ENCODE measurements around the gene CLDN14. TPM values are rescaled to one million over a fixed set of nuclear protein-coding genes. Genes with fewer than 3 reads are reported as not detected.

Gene CLDN14
- total RNA-seq, 2 donors from 2014 or later = not detected

- no peaks in the 10 kb centered on the region for H3K4me1 ChIP-seq (replicated peaks)
- DNase-seq (ENCODE audit: low spot score) = no peak
- intact Hi-C loops (cut with DNase I) = loop anchor here (10.0 kb wide), 2 partner anchors 61 to 501 kb away; partner anchors contain the start of gene CLDN14
- H3K9me3 ChIP-seq = no peaks in the 10 kb centered on the region
- no peaks in the 10 kb centered on the region for H3K36me3 ChIP-seq
- H3K4me3 ChIP-seq = no peak overlapping the region
- H3K27me3 ChIP-seq (replicated peaks; ENCODE audit: insufficient read depth) = no peaks in the 10 kb centered on the region
- 93% methylated on average over 12 of the region's 12 CpGs for WGBS
- TF ChIP-seq, protein P1, sequence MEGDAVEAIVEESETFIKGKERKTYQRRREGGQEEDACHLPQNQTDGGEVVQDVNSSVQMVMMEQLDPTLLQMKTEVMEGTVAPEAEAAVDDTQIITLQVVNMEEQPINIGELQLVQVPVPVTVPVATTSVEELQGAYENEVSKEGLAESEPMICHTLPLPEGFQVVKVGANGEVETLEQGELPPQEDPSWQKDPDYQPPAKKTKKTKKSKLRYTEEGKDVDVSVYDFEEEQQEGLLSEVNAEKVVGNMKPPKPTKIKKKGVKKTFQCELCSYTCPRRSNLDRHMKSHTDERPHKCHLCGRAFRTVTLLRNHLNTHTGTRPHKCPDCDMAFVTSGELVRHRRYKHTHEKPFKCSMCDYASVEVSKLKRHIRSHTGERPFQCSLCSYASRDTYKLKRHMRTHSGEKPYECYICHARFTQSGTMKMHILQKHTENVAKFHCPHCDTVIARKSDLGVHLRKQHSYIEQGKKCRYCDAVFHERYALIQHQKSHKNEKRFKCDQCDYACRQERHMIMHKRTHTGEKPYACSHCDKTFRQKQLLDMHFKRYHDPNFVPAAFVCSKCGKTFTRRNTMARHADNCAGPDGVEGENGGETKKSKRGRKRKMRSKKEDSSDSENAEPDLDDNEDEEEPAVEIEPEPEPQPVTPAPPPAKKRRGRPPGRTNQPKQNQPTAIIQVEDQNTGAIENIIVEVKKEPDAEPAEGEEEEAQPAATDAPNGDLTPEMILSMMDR (IDR thresholded peaks at IDR 0.05) = no peak
- TF ChIP-seq POLR2AphosphoS5 (IDR thresholded peaks at IDR 0.05) = no peak
- no peak for TF ChIP-seq POLR2A (IDR thresholded peaks at IDR 0.05)
- no peak overlapping the region for H3K27ac ChIP-seq
Observed at GRCh38 chr21:36423771-36424433, 56.0 kb downstream of the CLDN14 start.

DNA sequence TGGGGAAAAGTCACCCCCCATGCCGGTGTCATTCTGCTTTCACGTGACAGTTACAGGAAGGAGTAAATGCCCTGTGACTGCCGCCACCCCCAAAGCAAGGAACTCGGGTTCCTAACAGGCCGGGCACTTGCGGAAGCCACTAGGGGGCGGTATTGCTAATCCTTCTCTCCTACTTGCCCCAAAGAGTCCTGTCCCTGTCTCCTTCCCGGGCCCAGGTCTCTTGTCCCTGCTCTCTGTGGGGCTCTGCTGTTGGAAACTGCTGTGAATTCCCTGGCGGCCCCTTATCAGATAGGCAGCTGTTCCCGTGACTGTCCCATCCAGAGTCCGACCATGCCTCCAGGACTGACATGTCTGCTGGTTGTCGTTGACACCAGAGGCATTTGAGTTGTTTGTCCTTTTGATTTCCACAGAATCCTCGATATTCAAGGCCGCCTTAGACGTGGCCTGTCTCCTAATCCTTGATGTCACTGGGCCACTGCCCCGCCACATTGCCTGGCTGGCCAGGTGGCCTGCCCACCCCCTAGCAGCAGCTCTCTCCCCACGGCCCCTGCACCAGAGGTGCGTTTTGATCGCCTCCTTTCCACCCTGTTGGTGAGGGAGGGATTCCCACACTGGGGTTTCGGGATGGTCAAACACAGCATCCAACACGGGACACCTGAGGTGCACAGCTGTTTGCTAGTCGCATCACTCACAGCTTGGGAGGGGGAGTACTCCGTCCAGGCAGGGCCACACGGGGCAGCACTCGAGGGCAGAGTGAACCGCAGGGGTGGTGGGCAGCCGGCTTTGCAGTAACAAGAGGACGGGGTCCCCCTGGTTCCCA lies 57.4 kb downstream of the CLDN14 start:
- WGBS = 62% methylated on average over 27 of the region's 28 CpGs
- Histone ChIP-seq H3K4me3 (no peak overlapping the region), H3K4me1 (replicated peaks) (no peaks in the 10 kb centered on the region), H3K9me3 (no peaks in the 10 kb centered on the region), H3K36me3 (no peaks in the 10 kb centered on the region), H3K27me3 (replicated peaks; ENCODE audit: insufficient read depth) (no peaks in the 10 kb centered on the region), H3K27ac (no peak overlapping the region)
- intact Hi-C loops (cut with DNase I) = loop anchor here (10.0 kb wide), 2 partner anchors 62 to 502 kb away; partner anchors contain the start of gene CLDN14
- TF ChIP-seq POLR2AphosphoS5 (IDR thresholded peaks at IDR 0.05) = no peak
- TF ChIP-seq, protein P1 (IDR thresholded peaks at IDR 0.05) = peak; percentile 30 to 60 (median 55)
- peak; percentile 51 for DNase-seq (ENCODE audit: low spot score)

DNA sequence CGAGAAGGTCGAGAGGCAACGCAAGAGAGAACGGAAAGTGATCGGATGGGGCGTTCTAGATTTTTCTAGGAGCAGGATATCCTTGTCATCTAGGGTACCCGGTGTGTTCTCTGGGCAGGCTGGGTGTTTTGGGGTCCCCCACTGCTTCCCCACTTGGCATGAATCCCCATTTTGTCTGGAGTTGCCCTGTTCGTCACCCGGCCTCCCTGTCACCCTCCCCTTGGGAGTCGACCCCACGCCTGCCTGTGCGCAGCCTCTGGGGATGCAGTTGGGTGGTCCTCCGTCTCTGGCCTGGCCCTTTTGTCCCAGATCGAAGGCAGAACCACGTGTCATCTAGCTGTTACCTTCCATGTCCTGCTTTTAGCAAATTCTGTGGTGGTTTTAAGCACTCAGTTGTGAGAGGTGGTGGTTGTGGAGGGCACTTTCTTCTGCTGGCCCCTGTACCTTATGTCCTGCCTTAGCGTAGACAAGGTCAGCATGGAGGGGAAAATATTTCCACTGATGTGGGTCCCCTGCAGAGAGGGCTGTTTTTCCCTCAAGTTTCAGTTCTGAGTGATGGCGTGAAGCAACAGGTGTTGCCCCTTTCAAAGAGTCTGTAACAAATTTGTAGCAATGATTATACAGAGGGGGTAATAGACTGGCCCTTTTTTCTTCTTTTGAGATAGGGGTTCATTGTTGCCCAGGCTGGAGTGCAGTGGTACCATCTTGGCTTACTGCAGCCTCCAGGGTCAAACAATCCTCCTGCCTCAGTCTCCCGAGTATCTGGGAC lies 59.2 kb downstream of the CLDN14 start:
- no peaks in the 10 kb centered on the region for H3K27me3 ChIP-seq (replicated peaks; ENCODE audit: insufficient read depth)
- 92% methylated on average over 18 of the region's 18 CpGs for WGBS
- no peaks in the 10 kb centered on the region for H3K4me1 ChIP-seq (replicated peaks)
- no peak for DNase-seq (ENCODE audit: low spot score)
- H3K36me3 ChIP-seq = no peaks in the 10 kb centered on the region
- H3K27ac ChIP-seq = no peak overlapping the region
- no peak overlapping the region for H3K4me3 ChIP-seq
- no peaks in the 10 kb centered on the region for H3K9me3 ChIP-seq
- intact Hi-C loops (cut with DNase I) = loop anchor here (10.0 kb wide), 2 partner anchors 64 to 504 kb away; partner anchors contain the start of gene CLDN14
- TF ChIP-seq POLR2A (IDR thresholded peaks at IDR 0.05) (no peak), POLR2AphosphoS5 (IDR thresholded peaks at IDR 0.05) (no peak)
- TF ChIP-seq, protein P1 (IDR thresholded peaks at IDR 0.05) = no peak

GRCh38 chr21:36419996-36420395 lies 59.9 kb downstream of the CLDN14 start:
- Histone ChIP-seq H3K36me3 (no peaks in the 10 kb centered on the region), H3K27ac (no peak overlapping the region), H3K9me3 (no peaks in the 10 kb centered on the region), H3K4me3 (no peak overlapping the region), H3K27me3 (replicated peaks; ENCODE audit: insufficient read depth) (no peaks in the 10 kb centered on the region), H3K4me1 (replicated peaks) (no peaks in the 10 kb centered on the region)
- intact Hi-C loops (cut with DNase I) = loop anchor here (10.0 kb wide), 2 partner anchors 65 to 505 kb away; partner anchors contain the start of gene CLDN14
- 11% methylated on average over 8 of the region's 8 CpGs for WGBS
- TF ChIP-seq POLR2AphosphoS5 (IDR thresholded peaks at IDR 0.05) (peak; percentile 66), POLR2A (IDR thresholded peaks at IDR 0.05) (no peak)
- TF ChIP-seq, protein P1 (IDR thresholded peaks at IDR 0.05) = peak; percentile 49 to 87 (median 79)
- DNase-seq (ENCODE audit: low spot score) = peak; percentile 81

Data from prostate gland (tissue), 2 donors.